ENCODE results near the gene RSPH4A. TPM values are rescaled to one million over a fixed set of nuclear protein-coding genes. Genes with fewer than 3 reads are reported as not detected.
"Not testable (repeated sequence)": the region's sequence is repeated elsewhere in the genome, so short reads cannot be mapped to it uniquely, and the experiment has no call there.

RSPH4A gene
- total RNA-seq = 0.27 and 0.32 TPM in 2 replicates

DNA sequence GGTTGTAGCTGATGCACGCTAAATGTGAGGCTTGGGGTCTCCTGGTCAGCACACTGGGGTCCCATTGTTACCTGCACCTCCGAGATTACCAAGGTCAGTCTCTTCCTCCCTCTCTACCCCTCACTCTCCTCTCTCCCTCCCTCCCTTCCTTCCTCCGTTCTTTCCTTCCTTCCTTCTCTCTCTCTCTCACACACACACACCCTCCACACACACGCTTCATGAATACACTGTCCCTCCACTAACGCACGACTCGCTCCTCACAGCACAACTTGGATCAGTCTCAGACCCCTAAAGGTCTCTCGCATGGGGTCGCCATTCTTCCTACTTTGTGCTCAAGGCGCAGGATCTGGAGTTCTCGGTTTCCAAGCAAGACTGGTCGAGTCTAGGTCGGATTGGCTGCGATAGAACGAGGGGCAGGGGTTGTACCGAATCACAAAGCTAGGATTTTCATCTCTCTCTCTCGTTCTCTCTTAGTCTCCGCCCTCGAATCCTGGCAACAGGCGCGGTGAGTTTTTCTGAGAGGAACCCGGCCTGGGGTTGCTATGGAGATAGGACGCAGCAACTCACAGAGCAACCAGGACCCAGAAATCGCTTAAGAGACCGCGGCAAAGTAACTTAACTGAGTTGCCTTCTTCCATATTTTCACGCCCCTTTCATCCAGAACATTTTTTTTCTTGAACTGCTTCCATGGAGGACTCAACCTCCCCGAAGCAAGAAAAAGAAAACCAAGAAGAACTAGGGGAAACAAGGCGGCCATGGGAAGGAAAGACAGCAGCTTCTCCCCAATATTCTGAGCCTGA is at the start of gene RSPH4A:
Gene RSPH4A (plus strand): TSS at position 543 of the 800 bp plus-strand sequence. CDS start 145 bp downstream, at position 688.
- intact Hi-C loops (cut with micrococcal nuclease) = loop anchor here (1.0 kb wide), 3 partner anchors 29 to 52 kb away; partner anchors contain the start of genes RWDD1 and ZUP1

- intact Hi-C loops (cut with micrococcal nuclease) = no loop called here
Measured at GRCh38 chr6:116568111-116568510, 48.2 kb upstream of the RSPH4A start.

- intact Hi-C loops (cut with micrococcal nuclease) = no loop called here
Measured at GRCh38 chr6:116568821-116569755, 47.2 kb upstream of the RSPH4A start.

DNA sequence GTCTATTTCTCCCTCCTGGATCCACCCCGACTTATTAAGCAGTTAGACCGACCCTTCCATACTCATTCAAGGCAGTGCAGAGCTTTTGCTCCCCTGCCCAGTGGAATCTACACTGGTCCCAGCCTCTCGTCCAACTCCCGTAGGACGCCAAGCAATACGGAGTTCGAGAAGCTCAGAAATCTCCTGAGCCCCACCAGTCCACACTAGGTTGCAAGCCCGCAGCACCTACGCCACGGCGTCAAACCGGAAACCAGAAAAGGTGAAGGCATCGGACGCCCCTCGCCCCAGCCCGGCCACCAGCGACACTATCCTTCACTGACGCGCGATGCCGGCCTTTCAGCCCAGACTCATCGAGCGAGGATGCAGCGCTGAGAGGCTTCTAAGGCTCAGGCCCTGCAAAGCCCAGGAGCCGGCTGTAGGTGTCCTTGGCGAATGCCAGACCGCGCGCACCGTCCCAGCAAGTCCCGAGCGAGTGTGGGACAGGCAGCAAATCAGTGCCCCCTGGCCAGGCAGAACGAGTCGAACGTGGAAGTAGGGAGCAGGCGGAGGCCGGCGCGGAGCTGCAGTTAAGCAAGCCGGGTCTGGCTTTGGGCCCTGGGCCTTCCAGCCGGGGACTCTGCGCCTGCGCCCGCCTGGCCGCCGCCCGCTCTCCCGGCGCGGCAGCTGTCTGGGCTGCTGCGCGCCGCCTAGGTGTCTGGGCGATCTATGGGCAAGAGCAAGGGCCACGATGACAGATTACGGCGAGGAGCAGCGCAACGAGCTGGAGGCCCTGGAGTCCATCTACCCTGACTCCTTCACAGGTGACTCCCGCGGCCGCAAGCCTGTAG is 45.2 kb upstream of the RSPH4A start, which contains the start of gene RWDD1:
Gene RWDD1 (plus strand): TSS at position 649 of the 827 bp plus-strand sequence. CDS start 79 bp downstream, at position 728.
- intact Hi-C loops (cut with micrococcal nuclease) = loop anchor here (1.0 to 2.0 kb wide), 11 partner anchors 38 to 1031 kb away; partner anchors contain the start of genes GOPC, KPNA5, RSPH4A and TSPYL1

DNA sequence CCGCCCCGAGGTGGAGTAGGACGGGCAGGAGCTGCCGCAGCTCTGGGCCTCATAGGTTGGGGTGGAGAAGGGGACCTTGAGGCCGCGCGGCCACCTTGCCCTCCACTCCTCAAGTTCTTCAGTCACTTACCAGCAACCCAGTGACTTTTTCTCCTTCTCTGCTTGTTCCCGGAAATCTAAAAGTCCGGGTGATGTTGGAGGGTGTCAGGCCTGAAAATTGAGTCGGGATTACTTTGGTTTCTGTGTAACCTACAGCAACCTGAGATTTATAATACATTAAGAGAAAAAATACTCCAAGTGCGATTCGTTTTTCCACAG is 44.6 kb upstream of the RSPH4A start:
- intact Hi-C loops (cut with micrococcal nuclease) = loop anchor here (1.0 to 2.0 kb wide), 11 partner anchors 39 to 1031 kb away; partner anchors contain the start of genes GOPC, KPNA5, RSPH4A and TSPYL1

DNA sequence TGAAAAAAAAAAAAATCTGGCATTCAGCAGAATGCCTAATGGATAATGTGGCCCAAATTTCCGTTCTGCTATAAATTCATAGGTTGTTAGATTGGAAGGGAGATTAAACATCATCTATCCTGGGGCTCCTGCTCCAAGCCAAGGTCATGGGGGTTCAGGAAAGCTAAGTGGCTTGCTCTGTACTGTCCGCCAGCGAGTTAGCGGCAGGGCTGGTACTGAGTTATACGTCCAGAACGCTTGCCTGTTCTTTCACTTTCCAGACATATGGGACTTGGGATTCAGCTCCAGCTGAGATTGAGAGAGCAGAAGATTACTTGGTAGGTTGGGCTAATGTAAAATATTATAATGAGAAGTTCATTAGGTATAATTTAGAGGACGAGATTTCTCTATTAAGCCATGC is 44.1 kb upstream of the RSPH4A start:
- intact Hi-C loops (cut with micrococcal nuclease) = no loop called here

- intact Hi-C loops (cut with micrococcal nuclease) = no loop called here
Measured at GRCh38 chr6:116575227-116575626, 41.1 kb upstream of the RSPH4A start.

GRCh38 chr6:116577486-116577885 is 38.8 kb upstream of the RSPH4A start:
- intact Hi-C loops (cut with micrococcal nuclease) = no loop called here

GRCh38 chr6:116578335-116578734 is 37.9 kb upstream of the RSPH4A start:
- intact Hi-C loops (cut with micrococcal nuclease) = no loop called here

- intact Hi-C loops (cut with micrococcal nuclease) = no loop called here
Measured at GRCh38 chr6:116579143-116579542, 37.1 kb upstream of the RSPH4A start.

GRCh38 chr6:116580198-116580597 is 36.1 kb upstream of the RSPH4A start:
- intact Hi-C loops (cut with micrococcal nuclease) = no loop called here

DNA sequence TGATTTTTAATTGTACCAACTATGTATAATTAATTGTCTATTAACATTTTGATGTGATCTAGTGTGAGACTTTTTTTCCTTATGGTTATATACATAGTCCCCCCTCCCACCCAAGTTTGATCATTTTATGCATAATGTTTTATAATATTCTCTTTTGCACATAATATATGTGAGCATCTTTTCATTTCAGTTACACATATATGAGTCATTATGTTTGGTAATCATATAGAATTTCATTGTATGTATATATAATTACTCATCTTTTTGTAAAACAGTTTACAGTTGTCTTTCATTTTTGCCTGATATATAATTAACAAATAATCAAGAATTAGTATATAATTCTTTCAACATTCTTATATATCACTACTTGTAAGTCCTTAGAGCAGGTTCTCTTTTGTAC is 30.0 kb upstream of the RSPH4A start:
- intact Hi-C loops (cut with micrococcal nuclease) = no loop called here

DNA sequence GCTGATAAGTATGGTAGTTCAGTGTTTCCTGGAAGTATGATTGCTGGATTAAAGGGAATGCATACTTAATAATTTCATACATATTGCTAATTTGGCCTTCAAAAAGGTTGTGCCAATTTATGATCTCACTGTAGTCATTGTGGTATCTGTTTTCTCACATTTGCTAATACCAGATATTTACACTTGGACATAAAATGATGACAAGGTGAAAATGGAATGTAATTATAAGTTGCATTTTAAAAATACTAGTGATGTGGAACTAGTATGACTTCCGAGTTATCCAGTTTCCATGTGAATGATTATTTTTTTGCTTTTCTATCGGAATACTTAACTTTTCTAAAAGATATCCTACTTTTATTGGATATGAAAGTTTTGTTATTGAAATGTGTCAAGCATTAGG is 29.5 kb upstream of the RSPH4A start:
- intact Hi-C loops (cut with micrococcal nuclease) = no loop called here

DNA sequence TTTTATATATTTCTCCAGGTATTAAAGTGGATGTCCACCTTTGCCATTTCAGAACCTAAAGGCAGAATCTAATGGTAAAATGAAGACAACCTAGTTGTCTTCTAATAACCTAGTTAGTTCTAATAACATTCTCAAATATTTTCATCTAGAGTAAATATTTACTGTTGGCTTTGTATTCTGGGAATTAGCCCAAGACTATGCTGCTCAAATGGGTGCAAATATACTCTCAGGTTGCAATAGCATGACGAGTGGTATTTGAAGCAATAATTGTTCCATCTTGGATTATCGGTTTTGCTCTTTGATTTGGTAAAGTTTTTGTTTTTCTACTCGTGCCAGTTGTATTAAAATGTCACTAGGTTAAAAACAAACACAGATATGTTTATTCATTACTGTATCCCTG is 21.0 kb upstream of the RSPH4A start:
- intact Hi-C loops (cut with micrococcal nuclease) = no loop called here

DNA sequence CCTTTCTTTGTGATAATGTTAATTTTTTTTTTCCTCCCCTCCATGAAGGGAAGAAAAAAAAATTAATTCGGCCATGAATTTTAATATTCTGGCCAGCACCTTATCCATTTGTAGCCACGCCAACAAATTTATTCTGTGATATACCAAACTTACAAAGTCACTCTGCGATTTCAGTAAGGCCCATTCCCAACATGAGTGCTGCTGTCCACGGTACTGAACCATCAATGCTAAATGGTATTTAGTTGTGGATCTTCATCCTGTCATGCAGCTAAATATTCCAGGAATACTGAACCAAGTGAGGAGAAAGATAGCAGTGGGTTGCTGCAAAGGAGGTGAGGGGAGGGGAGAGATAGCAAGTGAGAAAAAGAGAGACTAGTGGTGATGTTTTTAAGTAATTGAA is 19.5 kb upstream of the RSPH4A start:
- intact Hi-C loops (cut with micrococcal nuclease) = no loop called here

GRCh38 chr6:116603916-116604315 is 12.4 kb upstream of the RSPH4A start:
- intact Hi-C loops (cut with micrococcal nuclease) = not testable (repeated sequence)

- intact Hi-C loops (cut with micrococcal nuclease) = not testable (repeated sequence)
Measured at GRCh38 chr6:116604868-116605267, 11.4 kb upstream of the RSPH4A start.

GRCh38 chr6:116605935-116606334 is 10.3 kb upstream of the RSPH4A start:
- intact Hi-C loops (cut with micrococcal nuclease) = no loop called here

DNA sequence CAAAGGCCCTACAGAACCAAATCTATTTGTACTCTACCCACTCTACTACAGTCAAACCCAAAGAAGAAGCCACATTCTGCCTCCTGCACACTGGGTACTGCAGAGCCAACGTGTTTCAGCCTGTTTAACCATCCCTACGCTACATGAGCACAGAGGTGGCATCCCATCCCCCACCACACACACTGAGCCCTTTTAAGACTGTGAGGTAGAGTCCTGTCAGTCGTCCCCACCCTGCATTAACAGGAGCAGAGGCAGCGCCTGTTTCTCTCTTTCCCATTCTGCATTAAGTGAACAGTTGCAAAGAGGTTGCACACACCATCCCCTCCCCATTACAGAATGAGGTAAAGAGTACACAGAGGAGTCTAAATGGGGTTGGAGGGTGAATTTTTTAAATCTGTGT is 5.2 kb upstream of the RSPH4A start:
- intact Hi-C loops (cut with micrococcal nuclease) = no loop called here

DNA sequence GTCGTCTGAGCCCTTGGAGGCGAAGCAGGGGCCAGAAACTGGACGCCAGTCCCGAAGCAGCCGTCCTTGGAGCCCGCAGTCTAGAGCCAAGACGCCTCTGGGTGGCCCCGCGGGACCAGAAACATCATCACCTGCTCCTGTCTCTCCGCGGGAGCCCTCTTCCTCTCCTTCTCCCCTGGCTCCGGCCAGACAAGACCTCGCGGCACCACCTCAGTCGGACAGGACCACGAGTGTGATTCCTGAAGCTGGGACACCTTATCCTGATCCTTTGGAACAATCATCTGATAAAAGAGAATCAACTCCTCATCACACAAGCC is 416 bp downstream of the RSPH4A start:
- intact Hi-C loops (cut with micrococcal nuclease) = loop anchor here (1.0 kb wide), 3 partner anchors 29 to 52 kb away; partner anchors contain the start of genes RWDD1 and ZUP1
